Heart left ventricle (tissue), 13 donors: ENCODE data around the gene RNF144B.

ENCODE experiments used
- POLR2A ChIP-seq, 2 donors: fragments of 450-650 bp; IDR thresholded peaks; one replicate each; pipeline ENCODE4 v1.6.1; 2017; ENCODE audit warnings: antibody characterized with exemption in 2 of 2, mild to moderate bottlenecking in 2 of 2, moderate library complexity in 2 of 2
- TF ChIP-seq, protein P1 (sequence below), 12 donors: fragments of 200-600 bp; sonication (generic) in 4 of 12; IDR thresholded peaks; one replicate each; pipeline versions ENCODE4 v1.5.0 to v1.8.0; 2018 to 2022; ENCODE audit warnings: antibody characterized with exemption in 12 of 12, mild to moderate bottlenecking in 5 of 12
- donor health status: ischemic (EF 13 %, LVEDD 7.1; RV severe dilation, severe dysfunction).
- donor health status: DM: no; HTN: yes; CAD: no.
- donor health status: DM: no; HTN: no; CAD: no.
- donor health status: ischemic (EF 25% LVEDD 6.9; RV normal size, moderate dysfunction).
- donor health status: ischemic (EF 25% LVEDD 5.7; RV mildly dilated, moderate dysfunction).
- donor health status: ischemic (EF 35%, LVEDD 5.7; RV mildly dilated, moderate dysfunction).
- donor health status: nonischemic (EF 11% LVEDD 7.7; RV severe dilation, severe dysfunction).
- donor health status: DM: yes; HTN: yes; CAD: no.
- donor health status: PGD.
- donor health status: ischemic (EF 29% LVEDD 5.4; RV normal size, mild dysfunction).
- donor health status: nonischemic (EF 23%, LVEDD 6.1; RV moderate dilation, normal function).

DNA sequence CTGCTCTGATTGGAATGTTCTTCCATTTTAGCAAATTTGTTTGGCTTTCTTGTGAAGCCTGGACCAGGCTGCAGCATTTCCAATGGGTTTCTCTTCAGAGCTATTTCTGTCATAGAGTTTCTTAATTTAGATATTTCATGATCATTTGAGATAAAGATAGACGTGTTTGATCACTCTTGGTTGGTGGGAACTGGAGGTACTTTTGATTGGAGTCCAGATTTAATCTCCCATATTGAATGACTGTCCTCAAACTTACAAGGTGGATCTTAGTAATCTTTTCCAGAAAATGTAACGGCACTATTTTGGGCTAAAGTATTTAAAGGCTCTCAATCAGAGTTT, 29.2 kb downstream of the RNF144B start:
- TF ChIP-seq, protein P1, sequence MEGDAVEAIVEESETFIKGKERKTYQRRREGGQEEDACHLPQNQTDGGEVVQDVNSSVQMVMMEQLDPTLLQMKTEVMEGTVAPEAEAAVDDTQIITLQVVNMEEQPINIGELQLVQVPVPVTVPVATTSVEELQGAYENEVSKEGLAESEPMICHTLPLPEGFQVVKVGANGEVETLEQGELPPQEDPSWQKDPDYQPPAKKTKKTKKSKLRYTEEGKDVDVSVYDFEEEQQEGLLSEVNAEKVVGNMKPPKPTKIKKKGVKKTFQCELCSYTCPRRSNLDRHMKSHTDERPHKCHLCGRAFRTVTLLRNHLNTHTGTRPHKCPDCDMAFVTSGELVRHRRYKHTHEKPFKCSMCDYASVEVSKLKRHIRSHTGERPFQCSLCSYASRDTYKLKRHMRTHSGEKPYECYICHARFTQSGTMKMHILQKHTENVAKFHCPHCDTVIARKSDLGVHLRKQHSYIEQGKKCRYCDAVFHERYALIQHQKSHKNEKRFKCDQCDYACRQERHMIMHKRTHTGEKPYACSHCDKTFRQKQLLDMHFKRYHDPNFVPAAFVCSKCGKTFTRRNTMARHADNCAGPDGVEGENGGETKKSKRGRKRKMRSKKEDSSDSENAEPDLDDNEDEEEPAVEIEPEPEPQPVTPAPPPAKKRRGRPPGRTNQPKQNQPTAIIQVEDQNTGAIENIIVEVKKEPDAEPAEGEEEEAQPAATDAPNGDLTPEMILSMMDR (IDR thresholded peaks at IDR 0.05) = no peak
- TF ChIP-seq POLR2A (IDR thresholded peaks at IDR 0.05) = no peak
